Osteocyte (in vitro differentiated cells): Measurements from ENCODE around the gene ALG8. TPM values are rescaled to one million over a fixed set of nuclear protein-coding genes. Genes with fewer than 3 reads are reported as not detected.
"Not testable (repeated sequence)": the region's sequence is repeated elsewhere in the genome, so short reads cannot be mapped to it uniquely, and the experiment has no call there.

Experiments used
- DNase-seq: peaks from one replicate; pipeline ENCODE4 v3.0.0; 2021; ENCODE audit warnings: mixed read lengths; ENCODE audit not compliant: unreplicated experiment; ENCODE audit errors: extremely low spot score
- H3K27ac Mint-ChIP-seq: one replicate; pipeline ENCODE4 v1.8.0; 2021; ENCODE audit warnings: mild to moderate bottlenecking, mixed read lengths; ENCODE audit not compliant: unreplicated experiment
- H3K27me3 Mint-ChIP-seq: one replicate; pipeline ENCODE4 v1.8.0; 2021; ENCODE audit warnings: mixed read lengths; ENCODE audit not compliant: unreplicated experiment
- H3K36me3 Mint-ChIP-seq: one replicate; pipeline ENCODE4 v1.8.0; 2021; ENCODE audit warnings: mixed read lengths; ENCODE audit not compliant: unreplicated experiment
- H3K4me1 Mint-ChIP-seq: one replicate; pipeline ENCODE4 v1.8.0; 2021; ENCODE audit warnings: mixed read lengths; ENCODE audit not compliant: unreplicated experiment
- H3K4me3 Mint-ChIP-seq: one replicate; pipeline ENCODE4 v1.8.0; 2021; ENCODE audit warnings: mild to moderate bottlenecking, moderate library complexity, mixed read lengths; ENCODE audit not compliant: unreplicated experiment
- H3K9me3 Mint-ChIP-seq: one replicate; pipeline ENCODE4 v1.8.0; 2021; ENCODE audit warnings: mixed read lengths; ENCODE audit not compliant: unreplicated experiment
- CTCF ChIP-seq: fragments of 200-600 bp; sonication (generic); IDR thresholded peaks from 2 replicates; pipeline ENCODE4 v1.5.0; 2021; ENCODE audit warnings: antibody characterized with exemption, mild to moderate bottlenecking, moderate library complexity
- total RNA-seq: library from RNA; stranded (reverse); gene quantifications from 2 replicates; pipeline ENCODE4 v1.2.1, GENCODE V29; 2021

ALG8 gene
- total RNA-seq, 1 donor from 2014 or later = 35.1 TPM

- Mint-ChIP-seq H3K27me3 (no peaks in the 10 kb centered on the region), H3K9me3 (peaks cover 5% of the 10 kb centered on the region), H3K36me3 (peaks cover 15% of the 10 kb centered on the region), H3K4me3 (no peak overlapping the region), H3K4me1 (peaks cover 3% of the 10 kb centered on the region), H3K27ac (no peak overlapping the region)
- no peak for TF ChIP-seq CTCF
- DNase-seq = no peak
Observed at GRCh38 chr11:78180751-78181150, 41.3 kb upstream of the ALG8 start.

GRCh38 chr11:78179459-78180071 is 40.1 kb upstream of the ALG8 start:
- H3K4me3 Mint-ChIP-seq = no peak overlapping the region

GRCh38 chr11:78177216-78177615 is 37.8 kb upstream of the ALG8 start:
- Mint-ChIP-seq H3K4me3 (no peak overlapping the region), H3K27ac (no peak overlapping the region), H3K36me3 (peaks cover 27% of the 10 kb centered on the region), H3K27me3 (no peaks in the 10 kb centered on the region), H3K9me3 (peaks cover 5% of the 10 kb centered on the region), H3K4me1 (peaks cover 2% of the 10 kb centered on the region)
- no peak for TF ChIP-seq CTCF
- DNase-seq = no peak

More at GRCh38 chr11:78179459-78180071, 40.1 kb upstream of the ALG8 start:
- no peaks in the 10 kb centered on the region for H3K27me3 Mint-ChIP-seq
- peaks cover 5% of the 10 kb centered on the region for H3K9me3 Mint-ChIP-seq
- no peak for TF ChIP-seq CTCF
- no peak for DNase-seq
- peaks cover 2% of the 10 kb centered on the region for H3K4me1 Mint-ChIP-seq
- peaks cover 15% of the 10 kb centered on the region for H3K36me3 Mint-ChIP-seq
- H3K27ac Mint-ChIP-seq = no peak overlapping the region

- Mint-ChIP-seq H3K9me3 (peaks cover 5% of the 10 kb centered on the region), H3K27me3 (no peaks in the 10 kb centered on the region), H3K27ac (no peak overlapping the region), H3K4me3 (no peak overlapping the region), H3K36me3 (peaks cover 27% of the 10 kb centered on the region), H3K4me1 (peaks cover 2% of the 10 kb centered on the region)
- no peak for TF ChIP-seq CTCF
- no peak for DNase-seq
Observed at GRCh38 chr11:78176605-78177141, 37.2 kb upstream of the ALG8 start.

- H3K4me3 Mint-ChIP-seq, H3K4me1 Mint-ChIP-seq, H3K9me3 Mint-ChIP-seq, H3K27ac Mint-ChIP-seq, DNase-seq, H3K27me3 Mint-ChIP-seq: not testable (repeated sequence)
- H3K36me3 Mint-ChIP-seq = peaks cover 26% of the 10 kb centered on the region
Observed at GRCh38 chr11:78175862-78176261, 36.4 kb upstream of the ALG8 start.
